Measurements from ENCODE around the gene KLRC4. TPM values are rescaled to one million over a fixed set of nuclear protein-coding genes. Genes with fewer than 3 reads are reported as not detected.
"Not testable (repeated sequence)": the region's sequence is repeated elsewhere in the genome, so short reads cannot be mapped to it uniquely, and the experiment has no call there.

Gene KLRC4
- total RNA-seq, 1 experiment from 2014 or later: not detected

DNA sequence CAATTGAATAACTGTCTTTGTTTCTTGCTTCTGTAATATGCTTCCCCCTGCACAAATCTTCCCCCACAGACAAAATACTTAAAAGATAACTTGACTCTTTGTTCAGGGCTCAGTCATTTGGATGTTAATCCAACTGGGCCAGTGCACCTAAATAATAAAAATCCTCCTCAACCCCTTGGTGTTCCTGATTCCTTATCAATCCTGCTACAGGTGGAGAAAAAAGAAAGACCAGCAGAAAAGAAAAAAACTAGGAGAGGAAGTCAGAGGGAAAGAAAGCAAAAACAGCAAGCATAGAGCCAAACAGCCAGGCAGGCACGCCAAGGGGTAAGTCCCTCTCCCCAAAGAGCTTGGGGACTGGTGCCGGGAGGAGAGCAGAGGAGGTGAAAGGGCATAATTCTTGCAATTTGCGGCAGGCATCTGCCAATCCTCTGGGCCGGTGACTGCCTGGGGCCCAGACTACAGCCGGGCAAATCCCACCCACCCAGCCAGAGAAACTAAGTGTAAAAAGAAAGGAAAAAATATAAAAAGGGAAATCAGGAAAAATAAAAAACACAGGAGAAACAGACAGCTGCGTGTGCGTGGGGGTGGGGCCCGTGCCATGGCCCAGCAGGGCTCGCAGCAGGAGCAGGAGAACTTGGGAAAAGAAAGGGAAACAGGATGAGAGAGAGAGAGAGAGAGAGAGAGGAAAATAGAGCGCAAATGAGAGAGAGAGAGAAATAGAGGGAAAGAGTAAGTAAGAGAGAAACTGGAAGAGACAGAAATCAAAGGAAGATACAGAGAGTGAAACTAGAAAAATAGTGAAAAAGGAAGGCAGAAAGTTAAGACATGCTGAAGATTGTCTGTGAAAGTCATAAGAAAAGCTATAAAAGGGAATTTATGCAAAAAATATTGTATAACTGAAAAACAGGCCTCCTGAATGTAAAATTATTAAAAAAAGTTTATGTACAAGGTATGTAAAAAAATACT lies 41.1 kb downstream of the KLRC4 start:
- DNase-seq (ENCODE audit: low read depth): no peak

DNA sequence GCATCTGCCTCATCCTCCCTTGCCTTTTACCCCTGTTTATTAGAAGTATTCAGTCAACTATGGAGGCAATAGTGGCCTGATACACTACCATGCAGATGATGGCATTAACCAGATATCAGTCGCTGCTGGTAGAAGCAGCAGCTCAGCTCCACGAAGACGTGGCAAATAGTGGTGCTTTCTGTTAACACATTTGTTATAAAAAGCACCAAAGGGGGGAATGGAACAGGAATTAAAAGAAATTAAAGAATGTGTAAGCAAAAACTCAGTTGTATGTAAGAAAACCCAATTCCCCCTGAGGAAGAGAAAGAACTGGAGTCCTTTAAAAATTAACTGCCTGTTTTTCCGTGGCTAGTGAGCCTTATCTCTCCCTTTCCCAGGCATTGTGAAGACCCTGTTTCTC lies 41.8 kb downstream of the KLRC4 start:
- not testable (repeated sequence) for DNase-seq (ENCODE audit: low read depth)

DNA sequence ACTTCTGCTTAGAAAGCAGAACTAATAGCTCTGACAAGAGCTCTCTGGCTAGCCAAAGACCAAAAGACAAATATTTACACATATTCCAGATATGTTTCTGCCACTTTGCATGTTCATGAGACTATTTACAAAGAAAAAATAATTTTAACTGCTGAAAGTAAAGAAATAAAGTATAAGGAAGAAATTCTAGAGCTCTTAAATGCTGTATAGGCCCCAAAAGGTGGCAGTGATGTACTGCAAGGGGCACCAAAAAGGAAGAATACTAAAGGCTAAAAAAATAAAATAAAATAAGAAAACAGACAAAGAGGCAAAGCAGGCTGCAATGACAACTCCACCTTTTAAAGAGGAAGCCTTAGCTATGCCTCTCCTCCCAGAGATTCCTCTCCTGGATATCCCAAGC lies 42.7 kb downstream of the KLRC4 start:
- peak; percentile 41 for DNase-seq (ENCODE audit: low read depth)

DNA sequence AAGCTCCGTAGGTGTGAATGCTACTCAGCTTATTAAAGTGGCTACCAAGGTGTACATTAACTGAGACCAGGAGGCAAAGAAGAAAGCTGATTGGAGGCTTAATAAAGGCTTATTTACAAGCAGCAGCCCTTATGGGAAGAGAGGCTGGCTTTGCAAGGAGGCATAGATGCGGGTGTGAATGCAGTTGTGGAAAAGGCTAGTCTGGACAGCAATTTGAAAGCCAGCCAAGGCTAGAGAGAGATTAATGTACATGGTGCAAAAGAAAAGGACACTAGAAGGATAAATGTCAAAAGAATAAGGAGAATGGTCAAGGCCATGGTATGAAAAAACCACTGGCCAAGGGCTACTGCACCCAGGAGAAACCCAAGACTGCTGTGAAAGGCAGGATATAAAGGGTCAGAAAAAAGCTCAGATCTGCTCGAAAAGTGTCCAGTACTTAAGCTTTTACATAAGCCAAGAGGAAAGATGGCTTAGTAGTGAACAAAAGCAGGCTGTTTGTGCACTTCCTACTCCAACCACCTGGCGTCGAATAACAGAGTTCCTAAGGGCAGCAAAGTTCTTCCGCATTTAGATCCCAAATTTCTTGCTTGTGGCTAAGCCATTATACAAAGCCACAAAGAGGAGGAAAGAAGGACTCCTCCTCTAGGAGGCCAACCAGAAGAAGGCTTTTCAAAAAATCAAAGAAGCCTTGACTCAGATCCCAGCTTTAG lies 43.7 kb downstream of the KLRC4 start:
- DNase-seq (ENCODE audit: low read depth): peak; percentile 16

DNA sequence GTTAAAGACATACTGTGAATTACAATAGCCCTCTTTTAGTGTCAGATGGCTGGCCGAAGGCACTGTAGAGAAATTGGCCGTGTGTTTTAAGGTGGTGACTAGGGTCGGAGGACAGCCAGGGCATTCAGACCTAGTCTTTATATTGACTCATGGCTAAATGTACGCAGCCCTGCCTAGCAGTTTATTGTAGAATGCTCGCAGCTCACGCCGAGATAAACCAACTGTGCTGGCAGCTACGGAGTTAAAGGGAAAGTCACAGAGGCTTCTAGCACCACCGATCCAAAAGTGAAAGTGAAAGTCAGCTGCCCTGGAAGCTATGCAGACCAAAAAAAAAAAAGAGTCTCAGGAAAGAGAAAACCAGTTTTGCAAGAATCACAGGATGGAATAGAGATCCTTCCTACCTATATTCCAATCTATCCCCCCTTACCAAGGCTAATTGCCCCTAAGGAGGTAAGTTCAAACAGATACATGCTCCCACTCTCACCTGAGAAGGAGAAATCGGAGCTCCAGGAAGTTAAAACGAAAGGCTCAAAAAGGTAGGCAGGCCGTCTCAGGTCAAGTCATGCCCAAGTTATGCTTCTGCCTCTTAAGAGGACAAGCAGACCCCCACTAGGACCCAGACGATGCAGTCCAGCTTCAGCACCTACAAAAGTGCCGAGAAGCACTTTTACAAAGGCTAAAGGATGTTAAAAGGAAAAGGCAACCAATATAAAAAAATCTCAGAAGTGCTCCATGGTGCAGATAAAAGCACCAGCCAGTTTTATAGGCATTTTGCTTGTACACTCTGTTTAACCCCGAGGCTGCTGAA lies 44.5 kb downstream of the KLRC4 start:
- peak; percentile 89 for DNase-seq (ENCODE audit: low read depth)

DNA sequence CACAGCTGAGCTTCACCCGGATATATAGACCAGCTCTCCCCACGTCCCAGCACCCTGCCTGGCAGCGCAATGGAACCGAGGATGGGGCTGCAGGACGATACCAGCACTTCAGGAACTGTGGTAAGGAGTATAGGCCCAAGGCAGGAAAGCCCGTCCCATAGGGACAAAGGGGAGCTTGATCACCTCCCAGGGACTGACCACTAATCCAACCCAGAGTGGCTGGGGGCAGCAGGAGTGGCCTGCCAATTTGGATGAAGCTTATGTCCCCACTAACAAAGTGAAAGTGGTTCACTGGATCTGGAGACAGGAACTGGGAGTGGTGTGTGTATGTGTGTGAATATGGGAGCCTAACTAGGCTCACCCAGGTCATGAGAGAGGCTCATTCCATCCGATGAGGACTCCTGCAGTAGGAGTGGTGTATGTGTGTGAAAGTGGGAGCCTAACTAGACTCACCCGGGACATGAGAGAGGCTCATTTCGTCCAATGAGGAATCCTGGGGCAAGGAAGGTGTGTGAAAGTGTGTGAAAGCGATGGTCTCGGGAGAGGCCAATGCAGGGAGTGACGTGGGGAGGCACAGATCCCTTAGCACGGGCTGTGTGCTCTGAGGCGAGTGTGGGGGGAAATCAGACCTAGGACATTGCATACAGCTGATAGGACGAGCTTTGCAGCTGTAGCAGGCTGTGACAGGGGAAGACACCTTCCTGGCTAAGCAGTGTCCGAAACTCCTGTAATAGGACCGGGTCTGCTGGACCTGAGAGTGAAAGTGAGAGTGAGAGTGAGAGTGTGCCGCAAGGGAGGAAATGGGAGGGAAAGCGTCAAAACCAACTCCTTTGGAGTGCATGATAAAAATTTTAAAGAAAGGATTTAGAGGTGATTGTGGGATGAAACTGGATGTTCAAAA lies 45.4 kb downstream of the KLRC4 start:
- DNase-seq (ENCODE audit: low read depth): peak; percentile 66

DNA sequence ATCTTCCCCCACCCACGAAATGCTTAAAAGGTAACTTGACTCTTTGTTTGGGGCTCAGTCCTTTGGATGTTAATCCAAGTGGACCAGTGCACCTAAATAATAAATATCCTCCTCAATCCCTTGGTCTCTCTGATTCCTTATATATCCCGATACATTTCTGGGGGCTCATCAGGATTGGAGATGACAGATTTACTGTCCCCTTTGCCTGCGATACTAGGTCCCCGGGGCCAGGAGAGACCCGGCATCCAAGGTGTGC lies 46.0 kb downstream of the KLRC4 start:
- no peak for DNase-seq (ENCODE audit: low read depth)

DNA sequence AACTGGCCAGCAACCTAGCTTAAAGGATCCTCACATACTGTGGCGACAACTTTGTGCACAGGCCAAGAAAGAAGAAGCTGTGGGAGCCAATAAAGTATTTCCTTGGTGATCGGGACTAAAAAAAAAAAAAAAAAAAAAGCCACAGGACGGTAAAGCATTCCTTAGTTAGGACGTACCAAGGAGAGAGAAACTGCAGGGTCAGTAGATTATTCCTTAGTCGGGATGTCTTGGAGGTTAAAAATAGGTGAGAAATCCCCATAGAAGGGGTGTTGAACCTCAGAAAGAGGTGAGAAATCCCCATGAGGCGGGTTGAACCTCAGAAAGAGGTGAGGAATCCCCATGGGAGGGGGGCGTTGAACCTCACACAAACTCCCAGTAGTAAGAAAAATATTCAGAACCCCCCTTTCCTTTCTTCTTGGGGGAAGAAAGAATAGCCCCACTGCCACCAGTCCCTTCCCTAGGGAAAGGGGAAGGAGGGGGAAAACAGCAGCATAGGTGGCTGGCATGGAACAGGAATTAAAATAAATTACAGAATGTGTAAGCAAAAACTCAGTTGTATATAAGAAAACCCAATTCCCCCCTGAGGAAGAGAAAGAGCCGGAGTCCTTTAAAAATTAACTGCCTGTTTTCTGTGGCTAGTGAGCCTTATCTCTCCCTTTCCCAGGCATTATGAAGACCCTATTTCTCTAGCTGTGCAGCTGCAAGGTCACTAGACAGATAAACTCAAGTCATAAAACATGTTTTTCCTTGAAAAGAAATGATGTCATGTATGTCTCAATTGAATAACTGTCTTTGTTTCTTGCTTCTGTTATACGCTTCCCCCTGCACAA lies 46.5 kb downstream of the KLRC4 start:
- peak; percentile 35 for DNase-seq (ENCODE audit: low read depth)

DNA sequence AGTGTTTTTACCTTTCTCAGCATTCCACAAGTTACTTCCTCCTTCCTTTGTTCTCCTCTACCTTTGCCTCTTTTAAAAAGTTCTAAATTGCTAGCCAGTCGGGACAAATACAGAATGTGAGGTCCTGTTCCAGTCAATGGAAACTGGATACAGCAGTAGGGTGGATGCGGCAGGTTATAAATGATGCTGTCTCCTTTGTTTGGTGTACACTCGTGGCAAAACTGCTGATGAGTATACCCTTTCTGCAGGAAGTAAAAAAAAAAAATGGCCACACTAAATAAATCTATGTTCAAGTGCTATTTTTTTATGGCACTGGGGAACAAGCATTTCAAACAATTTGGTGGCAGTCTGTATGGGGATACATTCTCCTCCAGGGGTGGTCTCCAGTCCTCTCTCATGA lies 47.2 kb downstream of the KLRC4 start:
- no peak for DNase-seq (ENCODE audit: low read depth)

DNA sequence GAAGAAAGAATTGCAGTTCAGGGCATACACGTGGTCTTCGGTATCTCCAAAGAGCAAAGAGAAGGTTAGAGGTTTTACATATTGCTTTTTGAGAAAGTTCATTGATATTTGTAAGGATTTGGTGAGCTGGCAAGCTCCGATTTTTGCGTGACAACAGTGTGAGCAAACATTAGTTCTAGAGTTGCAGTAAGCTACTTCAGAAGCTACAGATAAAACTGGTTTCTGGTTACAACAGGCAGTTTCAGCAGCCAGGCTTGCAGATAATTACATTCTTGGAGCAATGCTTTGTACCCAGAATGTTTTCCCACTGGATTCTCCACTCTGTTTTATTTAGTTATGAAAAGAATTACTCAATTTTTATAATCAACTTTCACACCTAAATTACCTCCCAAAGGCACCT lies 47.9 kb downstream of the KLRC4 start:
- DNase-seq (ENCODE audit: low read depth): peak; percentile 39

DNA sequence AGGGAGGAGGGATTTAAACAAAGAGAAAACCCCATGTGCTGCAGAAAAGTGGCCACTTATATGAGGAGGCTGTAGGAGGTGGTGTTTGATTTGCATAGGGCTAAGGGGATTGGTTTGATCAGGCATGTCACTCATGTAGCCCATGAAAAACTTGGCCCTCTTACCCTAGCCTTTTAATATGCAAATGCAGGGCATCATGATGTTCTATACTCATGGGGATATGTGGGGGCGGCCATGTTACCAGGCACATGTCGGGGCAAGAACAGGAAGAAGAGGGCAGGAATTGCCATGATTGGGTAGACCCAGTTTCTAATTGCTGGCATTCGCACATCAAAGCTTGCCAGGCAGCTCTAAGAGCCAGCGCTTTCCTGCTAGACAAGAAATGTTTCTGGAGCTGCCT lies 48.5 kb downstream of the KLRC4 start:
- no peak for DNase-seq (ENCODE audit: low read depth)

DNA sequence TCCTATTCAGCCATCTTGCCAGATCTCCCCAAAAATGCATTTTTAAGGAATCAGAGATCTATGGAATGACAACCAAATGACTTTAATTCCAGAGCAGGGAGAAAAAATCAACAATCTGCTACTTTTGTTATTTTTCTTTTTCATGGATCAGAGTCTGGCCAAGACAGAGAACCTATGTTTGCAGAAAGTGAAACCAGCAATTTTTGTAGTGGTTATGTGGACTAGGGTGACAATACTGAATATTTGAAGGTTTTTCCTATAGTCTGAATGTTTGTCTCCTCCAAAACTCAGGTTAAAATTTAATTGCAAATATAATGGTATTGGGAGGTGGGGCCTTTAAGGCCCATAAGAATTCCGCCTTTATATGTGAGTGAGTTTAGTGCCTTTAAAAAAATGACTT lies 50.6 kb downstream of the KLRC4 start:
- DNase-seq (ENCODE audit: low read depth): no peak

DNA sequence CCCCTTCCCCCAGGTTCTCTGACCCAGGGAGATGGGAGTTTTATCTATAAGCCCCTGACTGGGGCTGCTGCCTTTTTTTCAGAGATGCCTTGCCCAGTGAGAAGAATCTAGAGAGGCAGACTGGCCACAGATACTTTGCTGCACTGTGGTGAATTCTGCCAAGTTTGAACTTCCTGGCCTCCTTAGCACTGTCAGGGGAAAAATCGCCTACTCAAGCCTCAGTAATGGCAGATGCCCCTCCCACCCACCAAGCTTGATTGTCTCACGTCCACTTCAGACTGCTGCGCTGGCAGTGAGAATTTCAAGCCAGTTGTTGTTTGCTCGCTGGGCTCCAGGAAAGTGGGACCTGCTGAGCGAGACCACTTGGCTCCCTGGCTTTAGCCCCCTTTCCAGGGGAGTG lies 51.4 kb downstream of the KLRC4 start:
- no peak for DNase-seq (ENCODE audit: low read depth)

Other genes with a start within 250 kb of the KLRC4 start
- gene OLR1, start 237.6 kb downstream of the KLRC4 start, total RNA-seq (2014; rRNA removed; shearing (Covaris generic)): 5.3 and 5.5 TPM in 2 replicates
- 0.37 and 1.2 TPM in 2 replicates for gene TMEM52B, start 230.7 kb downstream of the KLRC4 start, total RNA-seq (2014; rRNA removed; shearing (Covaris generic))
- gene GABARAPL1, start 196.9 kb downstream of the KLRC4 start, total RNA-seq (2014; rRNA removed; shearing (Covaris generic)): 69.5 and 78.6 TPM in 2 replicates
- not detected in 2 replicates for gene KLRD1, start 101.9 kb downstream of the KLRC4 start, total RNA-seq (2014; rRNA removed; shearing (Covaris generic))
- not detected in 2 replicates for gene KLRK1, start 19.7 kb downstream of the KLRC4 start, total RNA-seq (2014; rRNA removed; shearing (Covaris generic))
- not detected in 2 replicates for gene KLRC3, start 10.8 kb upstream of the KLRC4 start, total RNA-seq (2014; rRNA removed; shearing (Covaris generic))
- not detected in 2 replicates for gene KLRC2, start 26.3 kb upstream of the KLRC4 start, total RNA-seq (2014; rRNA removed; shearing (Covaris generic))
- gene KLRC1, start 43.6 kb upstream of the KLRC4 start, total RNA-seq (2014; rRNA removed; shearing (Covaris generic)): not detected in 2 replicates
- gene EIF2S3B, start 96.1 kb upstream of the KLRC4 start, total RNA-seq (2014; rRNA removed; shearing (Covaris generic)): 0.64 and 1.1 TPM in 2 replicates
- 51.5 and 90.2 TPM in 2 replicates for gene MAGOHB, start 203.9 kb upstream of the KLRC4 start, total RNA-seq (2014; rRNA removed; shearing (Covaris generic))

Data from M059J (cell line).